ENCODE results near the gene TYW1.
"Not testable (repeated sequence)": the region's sequence is repeated elsewhere in the genome, so short reads cannot be mapped to it uniquely, and the experiment has no call there.

The TYW1 gene

GRCh38 chr7:66996444-66997191 is at the start of gene TYW1:
TYW1 (plus strand) TSS chr7:66996833; CDS start chr7:66996979, 146 bp downstream.
- Histone ChIP-seq H3K4me3 (ENCODE audit: low read length) (peak within 1 kb of the TSS; percentile 97), H3K36me3 (ENCODE audit: insufficient read depth, low read depth, low read length) (peaks cover 24% of the 10 kb centered on the region), H3K9ac (ENCODE audit: low read depth, low read length) (peak within 1 kb of the TSS; percentile 92), H3K27ac (ENCODE audit: low read length) (peak within 1 kb of the TSS; percentile 37)
- H3K9me3 ChIP-seq (ENCODE audit: insufficient read depth, low read depth, low read length); H3K27me3 ChIP-seq (ENCODE audit: insufficient read depth, low read length); H3K4me1 ChIP-seq (ENCODE audit: insufficient read depth, low read length): not testable (repeated sequence)

DNA sequence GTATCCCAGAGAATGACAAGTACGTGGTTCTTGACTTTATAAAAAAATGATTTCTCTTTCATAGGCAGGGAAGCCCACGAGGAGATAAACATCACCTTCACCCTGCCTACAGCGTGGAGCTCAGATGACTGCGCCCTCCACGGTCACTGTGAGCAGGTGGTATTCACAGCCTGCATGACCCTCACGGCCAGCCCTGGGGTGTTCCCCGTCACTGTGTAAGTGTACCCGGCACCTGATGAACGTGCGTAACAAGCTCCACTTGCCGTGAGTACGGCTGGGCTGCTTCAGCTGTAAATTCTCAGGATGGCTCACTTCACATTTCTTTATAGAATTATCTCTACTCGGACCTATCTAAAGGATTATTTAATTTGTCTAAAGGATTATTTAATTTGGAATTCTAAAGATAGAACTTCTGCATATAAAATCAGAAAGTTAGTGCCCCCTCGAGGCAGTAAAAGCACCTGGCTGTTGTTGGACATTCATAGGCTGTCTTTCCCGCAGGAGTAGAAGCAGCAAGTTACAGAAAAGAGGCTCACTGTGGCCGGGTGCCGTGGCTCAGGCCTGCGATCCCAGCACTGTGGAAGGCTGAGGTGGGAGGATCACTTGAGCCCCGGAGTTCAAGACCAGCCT is 48.0 kb upstream of the TYW1 start:
- H3K4me1 ChIP-seq (ENCODE audit: insufficient read depth, low read length) = no peaks in the 10 kb centered on the region; the same call in 1 of the 2 replicates
- H3K9ac ChIP-seq (ENCODE audit: low read depth, low read length) = no peak overlapping the region
- H3K9me3 ChIP-seq (ENCODE audit: insufficient read depth, low read depth, low read length) = no peaks in the 10 kb centered on the region
- H3K27ac ChIP-seq (ENCODE audit: low read length) = no peak overlapping the region
- no peaks in the 10 kb centered on the region for H3K27me3 ChIP-seq (ENCODE audit: insufficient read depth, low read length)
- H3K36me3 ChIP-seq (ENCODE audit: insufficient read depth, low read depth, low read length) = peaks cover 72% of the 10 kb centered on the region
- no peak overlapping the region for H3K4me3 ChIP-seq (ENCODE audit: low read length)

GRCh38 chr7:66950311-66950710 is 46.3 kb upstream of the TYW1 start:
- Histone ChIP-seq H3K36me3 (ENCODE audit: insufficient read depth, low read depth, low read length) (peaks cover 70% of the 10 kb centered on the region), H3K27ac (ENCODE audit: low read length) (no peak overlapping the region), H3K4me1 (ENCODE audit: insufficient read depth, low read length) (no peaks in the 10 kb centered on the region; the same call in 1 of the 2 replicates)

GRCh38 chr7:66950763-66951162 is 45.9 kb upstream of the TYW1 start:
- Histone ChIP-seq H3K27me3 (ENCODE audit: insufficient read depth, low read length) (no peaks in the 10 kb centered on the region), H3K4me3 (ENCODE audit: low read length) (no peak overlapping the region), H3K4me1 (ENCODE audit: insufficient read depth, low read length) (no peaks in the 10 kb centered on the region; the same call in 1 of the 2 replicates), H3K27ac (ENCODE audit: low read length) (no peak overlapping the region), H3K9ac (ENCODE audit: low read depth, low read length) (no peak overlapping the region), H3K36me3 (ENCODE audit: insufficient read depth, low read depth, low read length) (peaks cover 71% of the 10 kb centered on the region), H3K9me3 (ENCODE audit: insufficient read depth, low read depth, low read length) (no peaks in the 10 kb centered on the region)

More at GRCh38 chr7:66950311-66950710, 46.3 kb upstream of the TYW1 start:
- Histone ChIP-seq H3K9me3 (ENCODE audit: insufficient read depth, low read depth, low read length) (no peaks in the 10 kb centered on the region), H3K27me3 (ENCODE audit: insufficient read depth, low read length) (no peaks in the 10 kb centered on the region), H3K9ac (ENCODE audit: low read depth, low read length) (no peak overlapping the region), H3K4me3 (ENCODE audit: low read length) (no peak overlapping the region)

GRCh38 chr7:66952343-66953043 is 44.1 kb upstream of the TYW1 start:
- no peaks in the 10 kb centered on the region; the same call in 1 of the 2 replicates for H3K4me1 ChIP-seq (ENCODE audit: insufficient read depth, low read length)
- peaks cover 83% of the 10 kb centered on the region for H3K36me3 ChIP-seq (ENCODE audit: insufficient read depth, low read depth, low read length)
- H3K9me3 ChIP-seq (ENCODE audit: insufficient read depth, low read depth, low read length) = no peaks in the 10 kb centered on the region
- no peaks in the 10 kb centered on the region for H3K27me3 ChIP-seq (ENCODE audit: insufficient read depth, low read length)
- H3K27ac ChIP-seq (ENCODE audit: low read length) = no peak overlapping the region
- no peak overlapping the region for H3K9ac ChIP-seq (ENCODE audit: low read depth, low read length)
- H3K4me3 ChIP-seq (ENCODE audit: low read length) = no peak overlapping the region

GRCh38 chr7:66953044-66953427 is 43.6 kb upstream of the TYW1 start:
- Histone ChIP-seq H3K27me3 (ENCODE audit: insufficient read depth, low read length) (no peaks in the 10 kb centered on the region), H3K4me3 (ENCODE audit: low read length) (no peak overlapping the region), H3K27ac (ENCODE audit: low read length) (no peak overlapping the region), H3K4me1 (ENCODE audit: insufficient read depth, low read length) (no peaks in the 10 kb centered on the region; the same call in 1 of the 2 replicates), H3K36me3 (ENCODE audit: insufficient read depth, low read depth, low read length) (peaks cover 84% of the 10 kb centered on the region), H3K9ac (ENCODE audit: low read depth, low read length) (no peak overlapping the region), H3K9me3 (ENCODE audit: insufficient read depth, low read depth, low read length) (no peaks in the 10 kb centered on the region)

DNA sequence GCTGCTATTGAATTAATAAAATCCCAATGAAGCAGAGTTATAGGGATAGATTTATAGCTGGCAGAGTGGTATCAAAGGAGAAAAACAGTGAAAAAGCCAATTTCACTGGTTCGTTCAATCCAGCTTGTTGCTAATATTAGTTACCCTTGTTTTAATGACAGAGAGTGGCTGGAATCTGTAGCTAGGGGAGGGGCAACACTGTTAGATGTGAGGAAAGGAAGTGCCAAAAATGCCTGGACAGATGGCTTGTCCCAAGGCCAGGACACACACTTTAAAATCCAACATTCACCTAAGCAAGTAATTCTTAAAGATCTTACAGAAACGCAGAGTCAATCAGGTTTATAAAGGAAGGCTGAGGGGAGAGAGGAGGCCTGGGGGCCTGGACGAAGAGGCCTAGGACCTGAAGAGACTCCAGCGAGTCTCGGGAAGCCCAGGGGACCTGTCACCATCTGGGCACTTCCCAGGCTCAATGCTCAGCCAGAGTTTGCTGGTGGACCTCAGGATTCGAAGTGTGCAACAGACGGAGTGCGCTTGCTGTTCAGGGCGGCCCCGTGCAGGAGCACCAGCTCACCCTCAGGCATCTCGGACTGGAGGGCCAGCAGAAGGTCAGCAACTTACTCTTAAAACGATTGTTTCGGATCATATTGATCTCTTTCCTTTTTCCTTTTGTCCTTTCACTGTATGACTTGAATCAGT is 38.9 kb upstream of the TYW1 start:
- H3K27me3 ChIP-seq (ENCODE audit: insufficient read depth, low read length) = no peaks in the 10 kb centered on the region
- H3K4me3 ChIP-seq (ENCODE audit: low read length) = no peak overlapping the region
- no peaks in the 10 kb centered on the region for H3K4me1 ChIP-seq (ENCODE audit: insufficient read depth, low read length)
- H3K36me3 ChIP-seq (ENCODE audit: insufficient read depth, low read depth, low read length) = peaks cover 62% of the 10 kb centered on the region
- no peak overlapping the region for H3K9ac ChIP-seq (ENCODE audit: low read depth, low read length)
- H3K27ac ChIP-seq (ENCODE audit: low read length) = no peak overlapping the region
- no peaks in the 10 kb centered on the region for H3K9me3 ChIP-seq (ENCODE audit: insufficient read depth, low read depth, low read length)

- Histone ChIP-seq H3K27ac (ENCODE audit: low read length) (no peak overlapping the region), H3K9me3 (ENCODE audit: insufficient read depth, low read depth, low read length) (no peaks in the 10 kb centered on the region), H3K9ac (ENCODE audit: low read depth, low read length) (no peak overlapping the region), H3K4me1 (ENCODE audit: insufficient read depth, low read length) (no peaks in the 10 kb centered on the region), H3K36me3 (ENCODE audit: insufficient read depth, low read depth, low read length) (peaks cover 54% of the 10 kb centered on the region), H3K27me3 (ENCODE audit: insufficient read depth, low read length) (no peaks in the 10 kb centered on the region), H3K4me3 (ENCODE audit: low read length) (no peak overlapping the region)
These were observed 37.9 kb upstream of the TYW1 start for GRCh38 chr7:66958538-66959350.

- peaks cover 44% of the 10 kb centered on the region for H3K36me3 ChIP-seq (ENCODE audit: insufficient read depth, low read depth, low read length)
- H3K9me3 ChIP-seq (ENCODE audit: insufficient read depth, low read depth, low read length) = no peaks in the 10 kb centered on the region
- no peak overlapping the region for H3K9ac ChIP-seq (ENCODE audit: low read depth, low read length)
- H3K4me3 ChIP-seq (ENCODE audit: low read length) = no peak overlapping the region
- H3K27ac ChIP-seq (ENCODE audit: low read length) = no peak overlapping the region
- no peaks in the 10 kb centered on the region for H3K4me1 ChIP-seq (ENCODE audit: insufficient read depth, low read length)
- H3K27me3 ChIP-seq (ENCODE audit: insufficient read depth, low read length) = no peaks in the 10 kb centered on the region
These were observed 36.4 kb upstream of the TYW1 start for GRCh38 chr7:66960192-66960591.

GRCh38 chr7:66961096-66961495 is 35.5 kb upstream of the TYW1 start:
- no peaks in the 10 kb centered on the region for H3K4me1 ChIP-seq (ENCODE audit: insufficient read depth, low read length)
- H3K27ac ChIP-seq (ENCODE audit: low read length) = no peak overlapping the region
- peaks cover 35% of the 10 kb centered on the region for H3K36me3 ChIP-seq (ENCODE audit: insufficient read depth, low read depth, low read length)
- H3K9me3 ChIP-seq (ENCODE audit: insufficient read depth, low read depth, low read length) = peaks cover 6% of the 10 kb centered on the region; the same call in 1 of the 2 replicates
- H3K4me3 ChIP-seq (ENCODE audit: low read length) = no peak overlapping the region
- no peak overlapping the region for H3K9ac ChIP-seq (ENCODE audit: low read depth, low read length)
- no peaks in the 10 kb centered on the region for H3K27me3 ChIP-seq (ENCODE audit: insufficient read depth, low read length)

DNA sequence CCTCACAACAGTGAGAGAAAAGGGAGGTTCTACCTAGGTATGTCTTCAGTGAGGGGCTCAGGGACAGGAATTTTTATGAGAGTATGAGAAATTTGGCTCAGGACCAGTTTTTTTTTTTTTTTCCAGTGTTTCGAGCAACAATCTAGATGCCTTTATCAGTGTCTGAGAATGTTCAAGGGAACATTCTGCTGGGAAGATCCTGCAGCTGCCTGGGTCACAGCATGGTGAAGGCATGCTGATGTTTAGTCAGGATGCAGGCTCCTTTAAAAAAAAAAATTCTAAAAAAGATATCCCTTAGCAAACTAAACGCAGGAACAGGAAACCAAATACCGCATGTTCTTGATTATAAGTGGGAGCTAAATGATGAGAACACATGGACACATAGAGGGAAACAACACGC is 32.2 kb upstream of the TYW1 start:
- Histone ChIP-seq H3K4me1 (ENCODE audit: insufficient read depth, low read length) (no peaks in the 10 kb centered on the region), H3K36me3 (ENCODE audit: insufficient read depth, low read depth, low read length) (peaks cover 4% of the 10 kb centered on the region; the same call in 1 of the 2 replicates), H3K27ac (ENCODE audit: low read length) (no peak overlapping the region), H3K9ac (ENCODE audit: low read depth, low read length) (no peak overlapping the region), H3K9me3 (ENCODE audit: insufficient read depth, low read depth, low read length) (peaks cover 6% of the 10 kb centered on the region; the same call in 1 of the 2 replicates), H3K27me3 (ENCODE audit: insufficient read depth, low read length) (no peaks in the 10 kb centered on the region), H3K4me3 (ENCODE audit: low read length) (no peak overlapping the region)
